ENCODE data around the gene MT3. TPM values are rescaled to one million over a fixed set of nuclear protein-coding genes. Genes with fewer than 3 reads are reported as not detected.

The MT3 gene
- total and polyA plus RNA-seq, 9 of the 15 experiments (the other 6 are each of a cell fraction or from before 2014, with no cell fraction given), result not detected

DNA sequence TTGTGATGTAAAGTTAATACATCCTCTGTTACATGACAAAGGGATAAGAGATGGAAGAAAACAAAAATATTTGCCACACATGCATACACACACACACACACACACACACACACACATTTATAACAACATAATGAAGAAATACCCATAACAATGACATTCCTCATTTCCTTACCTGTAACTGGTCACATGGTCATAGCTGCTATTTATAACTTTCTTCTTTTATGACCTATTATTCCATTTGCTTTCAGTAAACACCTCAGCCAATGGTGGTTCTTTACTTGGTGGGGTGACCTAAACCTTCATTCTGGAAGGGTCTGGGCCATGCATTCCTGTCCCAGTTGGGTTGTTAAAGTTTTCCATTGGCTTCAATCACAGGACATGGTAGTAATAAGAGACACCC, 24.4 kb downstream of the MT3 start:
- no peak for DNase-seq (ENCODE audit: extremely low read depth in 1 of 4, low spot score in 3 of 4)
- intact Hi-C loops (cut with micrococcal nuclease) (no loop called here), in situ Hi-C loops (cut with MboI) (no loop called here)
- ATAC-seq, result no peak
- BruUV-seq (replicated peaks), result no TSS peak
- Histone ChIP-seq H3K4me3 (no peak overlapping the region), H3K9ac (ENCODE audit: insufficient read depth in 1 of 2, low read depth in 2 of 2, low read length in 2 of 2) (no peak overlapping the region), H3K27me3 (ENCODE audit: control insufficient read depth in 2 of 2, insufficient read depth in 2 of 2, low read length in 2 of 2) (peaks cover 13 to 33% of the 10 kb centered on the region in 2 experiments), H3K36me3 (ENCODE audit: control insufficient read depth, insufficient read depth, low read length) (no peaks in the 10 kb centered on the region), H3K4me2 (ENCODE audit: insufficient read depth, low read length) (no peak overlapping the region), H3K9me1 (ENCODE audit: control insufficient read depth, insufficient read depth, low read length) (no peaks in the 10 kb centered on the region), H3K27ac (ENCODE audit: extremely low read depth, low read depth, low read length) (no peak overlapping the region), H3K4me1 (replicated peaks in 1 of 2; ENCODE audit: control insufficient read depth in 2 of 2, insufficient read depth in 2 of 2, low read length in 2 of 2) (peaks cover 9 to 18% of the 10 kb centered on the region in 2 experiments), H2AFZ (ENCODE audit: low read depth, low read length) (no peak overlapping the region), H3K79me2 (ENCODE audit: control insufficient read depth, insufficient read depth, low read length) (no peaks in the 10 kb centered on the region), H4K20me1 (replicated peaks; ENCODE audit: control insufficient read depth, insufficient read depth, low read length) (no peaks in the 10 kb centered on the region), H3K9me3 (replicated peaks; ENCODE audit: control insufficient read depth, insufficient read depth, low read depth, low read length) (no peaks in the 10 kb centered on the region)
- TF ChIP-seq HNRNPH1 (optimal IDR thresholded peaks at IDR 0.05; ENCODE audit: low read depth, low read length) (no peak), PRPF4 (IDR thresholded peaks at IDR 0.05; ENCODE audit: insufficient read depth, low read depth, low read length, poor library complexity, severe bottlenecking) (no peak), CCNT2 (IDR thresholded peaks at IDR 0.05; ENCODE audit: borderline replicate concordance, extremely low read depth, insufficient read length, low read depth, low read length) (no peak), FOXK1 (CRISPR knock-in tag; IDR thresholded peaks at IDR 0.05; ENCODE audit: borderline replicate concordance) (no peak), LCOR (CRISPR knock-in tag; IDR thresholded peaks at IDR 0.05) (no peak), MAFK (IDR thresholded peaks at IDR 0.05; ENCODE audit: low read length) (no peak), MYNN (IDR thresholded peaks at IDR 0.05) (no peak), MYNN (CRISPR knock-in tag; IDR thresholded peaks at IDR 0.05) (no peak), TAF15 (IDR thresholded peaks at IDR 0.05; ENCODE audit: low read depth, low read length) (no peak), ZNF282 (CRISPR knock-in tag; IDR thresholded peaks at IDR 0.05) (no peak)
- TF ChIP-seq, protein P1, sequence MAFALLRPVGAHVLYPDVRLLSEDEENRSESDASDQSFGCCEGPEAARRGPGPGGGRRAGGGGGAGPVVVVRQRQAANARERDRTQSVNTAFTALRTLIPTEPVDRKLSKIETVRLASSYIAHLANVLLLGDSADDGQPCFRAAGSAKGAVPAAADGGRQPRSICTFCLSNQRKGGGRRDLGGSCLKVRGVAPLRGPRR (CRISPR knock-in tag; IDR thresholded peaks at IDR 0.05), result no peak
- no peak for FAIRE-seq
- ChIA-PET CTCF (ENCODE audit: low intra/inter-chr PET ratio) (no interaction called here), POLR2A (no interaction called here)
